GM19099 (cell line): Measurements from ENCODE around the gene FIP1L1.

ENCODE experiments used
- POLR2A ChIP-seq: IDR thresholded peaks from 3 replicates; pipeline ENCODE4 v1.6.1; 2011; ENCODE audit warnings: low read depth; ENCODE audit not compliant: insufficient read length; ENCODE audit errors: extremely low read depth

The FIP1L1 gene

DNA sequence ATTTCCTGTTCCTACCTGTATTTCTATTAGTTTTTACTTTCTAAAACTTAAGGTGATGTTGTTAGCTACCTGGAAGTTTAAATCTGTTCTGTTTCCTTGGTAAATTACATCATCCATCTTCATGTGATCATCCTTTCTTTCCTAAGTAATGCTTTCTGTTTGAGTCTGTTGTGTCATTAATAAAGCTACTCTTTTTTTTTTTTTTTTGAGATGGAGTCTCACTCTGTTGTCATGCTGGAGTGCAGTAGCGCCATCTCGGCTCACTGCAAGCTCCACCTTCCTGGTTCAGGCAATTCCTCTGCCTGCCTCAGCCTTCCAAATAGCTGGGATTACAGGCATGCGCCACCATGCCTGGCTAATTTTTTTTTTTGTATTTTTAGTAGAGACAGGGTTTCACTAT is 73.3 kb downstream of the FIP1L1 start:
- TF ChIP-seq POLR2A: no peak

DNA sequence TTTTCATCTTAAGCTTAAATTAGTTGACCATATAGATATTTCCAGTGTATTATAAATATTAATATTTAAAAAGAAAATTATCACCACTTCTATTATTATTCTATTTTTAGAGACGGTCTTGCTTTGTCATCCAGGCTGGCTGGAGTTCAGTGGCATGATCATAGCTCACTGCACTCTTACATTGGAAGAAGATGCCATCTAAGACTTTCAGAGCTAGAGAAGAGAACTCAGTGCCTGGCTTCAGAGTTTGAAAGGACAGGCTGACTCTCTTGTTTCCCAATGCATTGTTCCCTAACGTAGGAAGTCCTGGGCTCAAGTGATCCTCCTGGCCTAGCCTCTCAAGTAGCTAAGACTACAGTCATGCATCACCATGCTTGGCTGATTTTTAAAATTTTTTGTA is 75.9 kb downstream of the FIP1L1 start:
- TF ChIP-seq POLR2A: no peak

DNA sequence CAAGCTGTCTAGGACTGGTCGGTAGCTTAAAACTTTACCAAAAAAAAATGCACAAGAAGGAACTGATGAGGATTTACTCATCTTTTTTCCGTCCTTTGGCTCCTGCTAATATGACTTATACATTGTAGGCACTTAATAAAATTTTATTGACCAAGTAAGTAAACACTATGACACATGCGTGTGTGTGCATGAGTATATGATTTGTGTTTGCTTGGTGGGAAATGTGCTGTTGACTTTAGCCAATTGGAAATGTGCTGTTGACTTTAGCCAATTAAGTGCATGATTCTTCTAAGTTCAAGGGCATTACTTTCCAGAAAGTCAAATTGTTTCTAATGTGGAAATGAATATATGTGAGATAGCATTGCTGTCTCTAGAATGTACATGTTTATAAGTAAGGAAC is 78.3 kb downstream of the FIP1L1 start:
- TF ChIP-seq POLR2A: no peak

DNA sequence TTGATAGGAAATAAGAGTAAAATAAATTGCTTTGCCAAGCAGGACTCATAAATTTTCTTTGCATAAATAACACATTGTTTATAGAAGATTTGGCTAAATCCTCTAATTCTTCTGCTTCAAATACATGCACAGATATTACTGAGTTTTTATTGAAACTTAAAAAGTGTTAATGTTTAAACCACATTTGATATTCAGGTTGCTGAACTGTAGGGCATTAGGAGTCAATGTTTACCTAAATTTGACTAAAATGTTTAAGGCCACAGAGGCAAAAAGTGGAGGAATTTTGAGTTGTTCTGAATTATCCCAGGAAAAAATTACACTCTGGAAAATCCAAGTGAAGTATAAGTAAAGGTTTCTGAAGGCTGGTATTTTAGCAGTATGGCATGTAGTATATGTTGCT is 78.7 kb downstream of the FIP1L1 start:
- no peak for TF ChIP-seq POLR2A

DNA sequence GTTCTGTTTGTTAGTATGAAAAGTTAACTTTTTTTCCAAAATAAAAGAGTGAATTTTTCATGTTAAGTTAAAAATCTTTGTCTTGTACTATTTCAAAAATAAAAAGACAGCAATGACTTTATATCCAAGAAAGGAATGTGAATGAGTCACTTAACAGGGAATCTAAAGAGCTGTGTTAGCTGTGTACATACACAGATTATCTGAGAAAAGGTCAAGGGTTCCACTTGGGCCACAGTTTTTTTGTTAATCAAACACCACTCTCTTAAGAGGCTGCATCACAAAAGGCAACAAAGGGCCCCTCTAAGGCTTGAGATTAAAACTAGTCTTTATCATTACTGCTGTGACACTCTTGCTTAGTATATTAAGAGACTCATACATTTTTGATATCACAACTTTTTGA is 82.1 kb downstream of the FIP1L1 start:
- no peak for TF ChIP-seq POLR2A

DNA sequence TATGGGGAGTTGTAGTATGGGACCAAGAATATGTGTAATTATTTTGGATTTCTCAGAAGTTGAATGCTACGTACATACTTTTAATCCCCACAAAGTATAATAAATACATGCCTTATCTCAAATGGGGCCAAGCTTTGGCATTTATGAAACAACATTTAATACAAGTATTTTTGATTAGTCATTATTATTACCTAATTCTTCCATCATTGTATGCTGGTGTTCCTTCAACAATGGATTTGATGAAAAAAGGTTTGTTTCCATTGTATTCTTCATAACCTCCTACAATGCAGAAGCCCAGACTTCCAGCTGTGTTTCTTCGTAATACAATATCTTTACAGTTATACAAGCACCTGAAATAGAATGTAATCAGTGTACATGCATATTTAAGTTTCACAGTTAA is 83.8 kb downstream of the FIP1L1 start:
- no peak for TF ChIP-seq POLR2A

DNA sequence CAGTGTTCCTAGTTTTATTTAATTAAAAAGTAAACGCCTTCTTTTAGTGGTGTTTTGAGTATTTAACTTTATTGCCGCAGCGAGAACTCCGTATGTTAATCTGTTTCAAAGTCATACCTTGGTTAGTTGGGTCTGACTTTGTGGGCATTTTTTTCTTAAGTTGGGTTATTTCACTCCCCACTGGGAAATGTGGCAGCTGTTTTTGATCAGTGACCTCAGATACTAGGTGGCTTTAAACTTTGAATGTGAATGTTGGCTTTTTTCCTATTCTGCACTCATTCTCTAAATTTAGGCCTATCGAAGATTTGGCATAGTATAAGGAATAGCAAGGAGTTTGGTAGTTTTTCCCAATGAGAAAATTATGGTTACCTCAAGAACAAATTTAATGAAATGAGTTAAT is 85.9 kb downstream of the FIP1L1 start:
- TF ChIP-seq POLR2A: no peak

DNA sequence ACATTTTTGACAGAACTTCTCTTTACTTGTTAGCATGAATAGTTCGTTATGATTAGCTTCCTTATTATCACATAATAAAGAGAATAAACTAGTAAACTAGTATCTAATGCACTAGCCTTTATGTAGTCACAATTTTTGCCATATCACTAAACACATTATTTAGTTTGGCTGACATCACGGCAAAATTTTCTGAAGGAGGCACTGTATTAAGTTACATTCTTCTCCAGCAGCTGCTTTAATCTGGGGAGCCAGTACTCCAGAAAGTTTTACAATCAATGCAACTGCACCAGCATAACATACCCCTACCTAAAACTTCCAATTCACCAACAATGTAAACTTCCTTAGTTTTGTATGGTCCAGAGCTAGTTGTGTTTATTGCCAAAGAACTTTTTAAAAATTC is 87.8 kb downstream of the FIP1L1 start:
- no peak for TF ChIP-seq POLR2A

DNA sequence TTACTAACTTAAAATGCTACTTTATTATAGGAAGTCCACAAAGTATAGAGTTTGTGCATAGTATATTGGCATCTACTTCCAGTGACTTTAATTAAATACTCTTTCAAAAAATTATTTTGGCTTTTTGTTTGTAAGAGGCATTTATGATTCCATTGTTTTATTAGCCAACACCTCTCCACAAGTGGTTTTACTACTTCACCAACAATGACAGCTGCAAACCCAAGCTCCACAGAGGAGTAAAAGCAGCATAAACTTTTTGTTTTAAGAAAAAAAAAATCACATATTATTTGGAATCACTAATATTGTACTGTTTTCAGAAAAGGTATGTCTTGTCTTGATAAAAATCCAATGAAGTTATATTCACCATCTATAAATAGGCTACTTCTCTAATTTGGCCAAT is 88.5 kb downstream of the FIP1L1 start:
- TF ChIP-seq POLR2A: no peak

DNA sequence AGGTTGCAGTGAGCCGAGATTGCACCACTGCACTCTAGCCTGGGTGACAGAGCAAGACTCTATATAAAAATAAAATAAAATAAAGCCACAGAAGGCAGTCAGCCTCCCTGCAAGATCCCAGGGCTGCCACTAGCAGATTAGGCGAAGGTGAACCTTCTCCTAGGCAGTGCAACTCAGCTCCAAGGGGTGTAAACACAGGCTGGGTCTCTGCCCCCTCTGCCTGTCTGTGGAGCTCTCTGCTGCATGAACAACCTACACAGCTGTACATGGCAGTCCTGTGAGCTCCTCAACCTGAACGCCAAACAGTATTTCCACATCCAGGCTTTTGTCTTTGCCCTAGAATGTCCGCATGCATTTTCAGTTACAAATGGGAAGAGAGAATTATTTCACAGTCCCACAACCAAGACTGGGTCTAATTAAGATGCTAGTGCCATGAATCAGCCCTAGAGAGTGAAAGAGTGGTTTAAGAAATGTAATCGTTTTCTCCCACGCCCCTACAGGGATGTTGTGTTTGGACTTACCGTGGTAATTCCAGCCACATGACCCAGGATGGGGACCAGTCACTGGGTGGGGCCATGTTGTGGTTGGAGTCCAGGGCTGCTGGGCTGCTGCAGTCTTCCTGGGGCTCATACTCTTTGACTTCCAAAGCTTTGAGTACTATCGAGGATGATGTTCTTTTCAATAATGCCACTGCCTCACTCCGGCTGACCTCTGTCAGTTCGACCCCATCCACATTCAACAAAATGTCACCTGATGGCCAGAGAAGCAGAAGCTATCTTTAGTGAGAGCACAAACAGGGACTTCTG is 99.0 kb downstream of the FIP1L1 start:
- no peak for TF ChIP-seq POLR2A

DNA sequence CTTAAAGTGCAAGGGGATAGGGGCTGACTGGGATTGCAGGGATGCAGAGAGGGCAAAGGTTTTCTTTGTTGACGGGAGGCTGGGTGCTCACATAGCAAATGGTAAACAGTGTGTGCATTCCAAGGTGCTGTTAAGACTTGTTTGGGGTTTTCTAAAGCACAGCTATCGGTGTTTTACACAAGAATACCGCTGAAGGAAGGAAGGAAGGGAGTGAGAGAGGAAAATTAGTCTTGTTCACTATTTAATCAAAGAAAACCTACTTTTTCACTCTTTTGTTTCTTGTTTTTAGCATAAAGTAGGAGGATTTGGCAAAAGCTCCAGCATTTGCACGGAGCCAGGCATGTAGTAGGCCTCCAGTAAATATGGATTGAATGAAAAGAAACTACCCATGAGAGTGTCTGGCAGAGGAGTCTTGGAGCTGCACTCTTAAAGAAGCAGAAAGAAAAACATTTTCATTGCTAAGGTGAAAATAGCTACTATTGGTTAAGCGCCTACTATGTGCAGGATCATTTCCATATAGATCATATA is 99.7 kb downstream of the FIP1L1 start:
- no peak for TF ChIP-seq POLR2A

DNA sequence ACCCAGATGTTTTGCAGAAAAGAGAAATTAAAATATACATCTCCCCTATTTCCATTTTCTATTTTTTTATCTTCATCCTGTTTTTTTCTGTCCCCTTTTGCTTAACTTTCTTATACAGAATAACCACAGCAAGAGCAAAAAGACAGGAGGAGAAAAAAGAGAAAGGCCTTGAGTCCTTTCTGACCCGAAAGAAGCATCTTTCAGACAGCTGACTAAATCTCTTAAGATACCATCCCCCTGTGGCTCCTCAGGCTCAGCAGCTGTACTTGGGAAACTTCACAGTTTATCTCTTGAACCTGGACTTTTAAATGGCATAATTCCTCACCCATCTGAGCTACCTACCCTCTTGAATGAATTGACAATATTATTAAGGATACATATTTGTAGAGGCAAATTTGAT is 100.2 kb downstream of the FIP1L1 start:
- no peak for TF ChIP-seq POLR2A

DNA sequence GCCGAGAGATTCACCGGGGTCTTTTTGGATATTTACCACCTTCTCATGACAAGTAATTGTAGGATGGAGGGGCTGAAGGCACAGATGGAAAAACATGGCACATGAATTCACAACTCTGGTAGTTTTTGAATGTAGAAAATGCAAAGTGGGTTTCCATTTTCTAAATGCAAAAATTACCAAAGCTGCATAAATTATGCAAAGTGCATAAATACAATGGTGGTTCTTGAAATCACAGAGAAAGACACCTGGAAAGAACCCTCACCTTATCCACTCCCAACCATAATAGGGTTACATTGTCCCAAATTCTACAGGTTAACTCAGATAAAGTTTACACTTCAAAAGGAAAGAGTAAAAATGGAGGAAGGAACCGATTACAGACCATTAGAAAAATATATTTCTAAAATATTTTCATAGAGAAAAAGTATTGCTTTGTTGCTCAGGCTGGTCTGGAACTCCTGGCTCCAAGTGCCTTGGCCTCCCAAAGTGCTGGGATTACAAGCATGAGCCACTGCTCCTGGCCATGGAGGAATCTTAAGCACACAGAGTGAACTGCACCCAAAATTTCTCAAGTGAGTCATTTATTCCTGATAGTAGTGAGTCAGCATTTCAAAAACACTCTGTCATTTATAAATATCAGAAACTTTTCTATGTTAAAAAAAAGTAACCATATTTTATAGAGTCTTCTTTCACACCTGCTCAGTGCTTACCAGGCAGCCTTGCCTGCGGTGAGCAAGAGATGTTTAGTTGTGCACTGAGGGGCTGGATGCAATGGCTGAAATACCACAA is 101.4 kb downstream of the FIP1L1 start:
- TF ChIP-seq POLR2A: no peak

DNA sequence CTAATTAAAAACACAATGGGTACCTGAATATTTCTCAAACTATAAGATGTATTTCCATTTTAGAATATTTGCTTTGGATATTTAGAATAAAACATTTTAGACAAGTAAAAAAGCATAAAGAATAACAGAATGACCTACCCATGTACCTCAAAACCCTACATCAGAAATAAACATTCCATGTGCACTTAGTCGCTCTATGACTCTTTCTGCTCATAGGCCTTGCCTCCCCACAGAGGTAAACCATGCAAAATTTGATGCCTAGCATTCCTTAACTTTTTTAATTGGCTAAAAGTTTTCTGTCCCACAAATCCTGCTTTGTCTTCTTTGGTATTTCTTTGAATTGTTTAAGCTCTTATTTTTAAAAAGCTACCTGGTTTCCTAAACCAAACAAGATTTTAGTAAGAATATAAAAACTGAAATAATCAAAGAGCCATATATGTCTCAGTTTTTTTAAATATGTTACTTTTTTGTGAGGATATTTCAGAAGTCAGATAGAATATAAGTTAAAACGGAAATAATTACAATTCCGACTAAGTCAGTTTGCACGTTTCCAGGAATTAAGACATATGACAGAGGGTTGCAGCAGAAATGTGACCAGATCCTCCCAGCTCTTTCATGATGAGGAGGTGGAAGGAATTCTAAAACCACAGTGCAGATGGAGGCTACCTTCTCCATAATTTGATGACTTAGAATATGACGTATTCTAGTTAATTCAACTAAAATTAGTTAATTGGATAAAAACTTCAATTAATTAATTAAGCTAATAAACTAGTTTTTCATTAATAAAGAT is 102.5 kb downstream of the FIP1L1 start:
- no peak for TF ChIP-seq POLR2A

DNA sequence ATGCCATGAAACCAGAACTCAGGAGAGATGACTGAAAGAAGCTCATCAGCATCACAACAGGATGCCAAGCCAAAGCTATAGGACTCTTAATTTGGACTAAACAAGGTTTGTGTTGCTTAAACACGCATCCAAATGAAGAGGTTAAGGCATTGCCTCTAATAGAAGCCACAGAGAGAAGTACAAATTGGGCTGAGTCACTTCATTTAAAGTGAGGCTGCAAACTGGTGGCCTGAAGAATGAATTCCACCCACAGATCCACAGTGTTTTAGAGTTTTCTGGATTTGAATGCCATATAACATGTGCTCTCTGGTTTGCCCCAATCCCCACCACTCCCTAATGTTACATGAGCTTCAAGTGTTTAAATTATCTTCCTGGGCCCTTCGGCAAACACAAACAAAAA is 103.5 kb downstream of the FIP1L1 start:
- no peak for TF ChIP-seq POLR2A
